Breast epithelium (tissue), 3 donors: ENCODE results near the gene TGFB2.

Experiments used
- POLR2AphosphoS5 ChIP-seq, 3 donors: sonication (generic); formaldehyde crosslinking; IDR thresholded peaks; one replicate each; pipeline ENCODE4 v1.6.1; 2017; ENCODE audit warnings: antibody characterized with exemption in 3 of 3
- TF ChIP-seq, protein P1 (sequence below), 3 donors: fragments of 450-650 bp; IDR thresholded peaks; one replicate each; pipeline ENCODE4 v1.5.1; 2016 to 2017; ENCODE audit warnings: antibody characterized with exemption in 3 of 3, mild to moderate bottlenecking in 3 of 3, moderate library complexity in 3 of 3

DNA sequence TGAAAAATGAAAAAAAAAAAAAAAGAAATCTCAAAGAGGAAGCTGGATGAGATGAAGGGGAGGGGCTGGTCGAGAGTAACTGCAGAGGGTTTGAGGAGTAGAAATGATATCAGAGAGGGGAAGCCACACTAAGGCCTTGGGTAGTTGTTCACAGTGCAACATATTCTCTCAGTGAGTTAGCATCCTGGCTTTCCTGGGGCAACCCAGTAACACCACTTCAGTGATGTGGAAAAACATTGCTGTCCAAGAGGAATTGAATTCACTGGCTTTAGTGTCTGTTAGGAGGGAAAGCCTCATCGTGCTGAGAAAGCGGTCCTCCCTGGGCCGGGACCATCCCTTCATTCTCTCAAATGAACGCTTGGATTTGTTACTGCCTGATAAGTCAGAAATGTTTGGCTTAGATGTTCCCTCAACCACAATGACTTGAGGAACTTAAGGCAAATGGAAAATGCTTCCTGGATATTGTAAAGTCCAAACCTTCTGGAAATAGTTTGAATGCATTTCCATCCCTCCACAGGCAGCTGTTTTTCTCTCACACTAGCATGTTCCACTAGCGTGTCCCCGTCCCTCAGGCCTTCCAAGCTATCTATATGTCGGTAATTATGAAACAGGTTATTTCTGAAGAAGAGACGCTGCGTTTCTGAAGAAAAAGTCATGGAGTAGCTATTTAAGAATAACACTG, 12.2 kb downstream of the TGFB2 start:
- TF ChIP-seq, protein P1, sequence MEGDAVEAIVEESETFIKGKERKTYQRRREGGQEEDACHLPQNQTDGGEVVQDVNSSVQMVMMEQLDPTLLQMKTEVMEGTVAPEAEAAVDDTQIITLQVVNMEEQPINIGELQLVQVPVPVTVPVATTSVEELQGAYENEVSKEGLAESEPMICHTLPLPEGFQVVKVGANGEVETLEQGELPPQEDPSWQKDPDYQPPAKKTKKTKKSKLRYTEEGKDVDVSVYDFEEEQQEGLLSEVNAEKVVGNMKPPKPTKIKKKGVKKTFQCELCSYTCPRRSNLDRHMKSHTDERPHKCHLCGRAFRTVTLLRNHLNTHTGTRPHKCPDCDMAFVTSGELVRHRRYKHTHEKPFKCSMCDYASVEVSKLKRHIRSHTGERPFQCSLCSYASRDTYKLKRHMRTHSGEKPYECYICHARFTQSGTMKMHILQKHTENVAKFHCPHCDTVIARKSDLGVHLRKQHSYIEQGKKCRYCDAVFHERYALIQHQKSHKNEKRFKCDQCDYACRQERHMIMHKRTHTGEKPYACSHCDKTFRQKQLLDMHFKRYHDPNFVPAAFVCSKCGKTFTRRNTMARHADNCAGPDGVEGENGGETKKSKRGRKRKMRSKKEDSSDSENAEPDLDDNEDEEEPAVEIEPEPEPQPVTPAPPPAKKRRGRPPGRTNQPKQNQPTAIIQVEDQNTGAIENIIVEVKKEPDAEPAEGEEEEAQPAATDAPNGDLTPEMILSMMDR (IDR thresholded peaks at IDR 0.05), result no peak
- no peak for TF ChIP-seq POLR2AphosphoS5 (IDR thresholded peaks at IDR 0.05)
